Activated T-cell treated with anti-CD3 and anti-CD28 coated beads, Interleukin-2, amount 50 U/mL, for 72 hours (primary cell): ENCODE results near the gene STK11. TPM values are rescaled to one million over a fixed set of nuclear protein-coding genes. Genes with fewer than 3 reads are reported as not detected.

Source experiments
- ATAC-seq, 2 donors: fragments of 150-1000 bp; cut with Tn5 transposase; replicated peaks in 1 of 2; 2 replicates each; pipeline ENCODE4 v1.10.0; 2021; ENCODE audit warnings: moderate library complexity in 2 of 2, mild to moderate bottlenecking in 1 of 2
- DNase-seq, 2 donors: peaks; one replicate each; pipeline ENCODE4 v3.0.0; 2021 to 2022; ENCODE audit warnings: mixed read lengths in 1 of 2
- H3K27ac Mint-ChIP-seq: one replicate; pipeline ENCODE4 v1.8.0; 2022; ENCODE audit warnings: mild to moderate bottlenecking, moderate library complexity, mixed read lengths
- H3K27me3 Mint-ChIP-seq: one replicate; pipeline ENCODE4 v1.8.0; 2022; ENCODE audit warnings: low read depth, mixed read lengths
- H3K36me3 Mint-ChIP-seq, 2 donors: one replicate each; pipeline ENCODE4 v1.8.0; 2022; ENCODE audit warnings: mixed read lengths in 2 of 2, mild to moderate bottlenecking in 1 of 2; ENCODE audit not compliant: insufficient read depth in 2 of 2
- H3K4me1 Mint-ChIP-seq: one replicate; pipeline ENCODE4 v1.8.0; 2022; ENCODE audit warnings: low read depth, mixed read lengths
- H3K4me3 Mint-ChIP-seq, 2 donors: one replicate each; pipeline ENCODE4 v1.8.0; 2022; ENCODE audit warnings: mild to moderate bottlenecking in 2 of 2, mixed read lengths in 2 of 2, moderate library complexity in 2 of 2
- H3K9me3 Mint-ChIP-seq, 2 donors: one replicate each; pipeline ENCODE4 v1.8.0; 2022; ENCODE audit warnings: mixed read lengths in 2 of 2
- total RNA-seq, 2 donors: library from RNA; stranded (reverse); gene quantifications; one replicate each; pipeline ENCODE4 v1.2.3, GENCODE V29; 2022

The STK11 gene
- total RNA-seq, 2 donors from 2014 or later = 81.5 to 86.3 TPM

- H3K36me3 Mint-ChIP-seq = peaks cover 18 to 30% of the 10 kb centered on the region in 2 donors
- peaks cover 77% of the 10 kb centered on the region for H3K4me1 Mint-ChIP-seq
- no peaks in the 10 kb centered on the region for H3K27me3 Mint-ChIP-seq
- no peaks in the 10 kb centered on the region for H3K9me3 Mint-ChIP-seq
- DNase-seq (peak; percentile 87 to 90), ATAC-seq (peak in 1 of 2 donors; percentile 39)
- H3K4me3 Mint-ChIP-seq = peak overlapping the region; percentile 83 to 98
- peak overlapping the region; percentile 98 for H3K27ac Mint-ChIP-seq
Observed at GRCh38 chr19:1269478-1270212, 64.1 kb downstream of the STK11 start.

- DNase-seq (no peak), ATAC-seq (no peak)
- Mint-ChIP-seq H3K27me3 (no peaks in the 10 kb centered on the region), H3K27ac (peak overlapping the region; percentile 98), H3K36me3 (peaks cover 18 to 30% of the 10 kb centered on the region in 2 donors), H3K9me3 (no peaks in the 10 kb centered on the region), H3K4me3 (peak overlapping the region; percentile 83 to 98), H3K4me1 (peaks cover 74% of the 10 kb centered on the region)
Observed at GRCh38 chr19:1270213-1270853, 64.8 kb downstream of the STK11 start.

- DNase-seq (no peak), ATAC-seq (no peak)
- H3K36me3 Mint-ChIP-seq = peaks cover 18 to 30% of the 10 kb centered on the region in 2 donors
- no peaks in the 10 kb centered on the region for H3K9me3 Mint-ChIP-seq
- peak overlapping the region; percentile 98 for H3K27ac Mint-ChIP-seq
- no peaks in the 10 kb centered on the region for H3K27me3 Mint-ChIP-seq
- peaks cover 68% of the 10 kb centered on the region for H3K4me1 Mint-ChIP-seq
- peak overlapping the region; percentile 83 to 98 for H3K4me3 Mint-ChIP-seq
Observed at GRCh38 chr19:1270854-1271527, 65.4 kb downstream of the STK11 start.

- Mint-ChIP-seq H3K27me3 (no peaks in the 10 kb centered on the region), H3K36me3 (peaks cover 18 to 34% of the 10 kb centered on the region in 2 donors), H3K4me1 (peaks cover 71% of the 10 kb centered on the region), H3K9me3 (no peaks in the 10 kb centered on the region), H3K4me3 (peak overlapping the region; percentile 83 to 98), H3K27ac (peak overlapping the region; percentile 98)
- DNase-seq (no peak), ATAC-seq (no peak)
Observed at GRCh38 chr19:1271528-1272422, 66.2 kb downstream of the STK11 start.

GRCh38 chr19:1272423-1273262, 67.1 kb downstream of the STK11 start:
- ATAC-seq (no peak), DNase-seq (no peak)
- peak overlapping the region; percentile 37 to 61 for H3K4me3 Mint-ChIP-seq
- H3K36me3 Mint-ChIP-seq = peaks cover 18 to 33% of the 10 kb centered on the region in 2 donors
- H3K9me3 Mint-ChIP-seq = no peaks in the 10 kb centered on the region
- H3K4me1 Mint-ChIP-seq = peaks cover 70% of the 10 kb centered on the region
- no peaks in the 10 kb centered on the region for H3K27me3 Mint-ChIP-seq
- peak overlapping the region; percentile 74 for H3K27ac Mint-ChIP-seq

- peak overlapping the region; percentile 74 for H3K27ac Mint-ChIP-seq
- DNase-seq (no peak), ATAC-seq (no peak)
- H3K4me3 Mint-ChIP-seq = peak overlapping the region; percentile 64 to 78
- no peaks in the 10 kb centered on the region for H3K9me3 Mint-ChIP-seq
- no peaks in the 10 kb centered on the region for H3K27me3 Mint-ChIP-seq
- H3K36me3 Mint-ChIP-seq = peaks cover 18 to 33% of the 10 kb centered on the region in 2 donors
- H3K4me1 Mint-ChIP-seq = peaks cover 68% of the 10 kb centered on the region
Observed at GRCh38 chr19:1273263-1274041, 67.9 kb downstream of the STK11 start.

GRCh38 chr19:1274081-1274851, 68.7 kb downstream of the STK11 start:
- no peak for ATAC-seq
- H3K4me1 Mint-ChIP-seq = peaks cover 63% of the 10 kb centered on the region

GRCh38 chr19:1274852-1275259, 69.3 kb downstream of the STK11 start:
- peak overlapping the region; percentile 78 to 88 for H3K4me3 Mint-ChIP-seq
- peaks cover 21 to 33% of the 10 kb centered on the region in 2 donors for H3K36me3 Mint-ChIP-seq
- H3K9me3 Mint-ChIP-seq = no peaks in the 10 kb centered on the region
- no peak for DNase-seq
- H3K27ac Mint-ChIP-seq = no peak overlapping the region
- H3K27me3 Mint-ChIP-seq = no peaks in the 10 kb centered on the region
- H3K4me1 Mint-ChIP-seq = peaks cover 69% of the 10 kb centered on the region
- ATAC-seq = no peak

More at GRCh38 chr19:1274081-1274851, 68.7 kb downstream of the STK11 start:
- no peaks in the 10 kb centered on the region for H3K27me3 Mint-ChIP-seq
- H3K36me3 Mint-ChIP-seq = peaks cover 18 to 33% of the 10 kb centered on the region in 2 donors
- H3K27ac Mint-ChIP-seq = peak overlapping the region; percentile 79
- no peaks in the 10 kb centered on the region for H3K9me3 Mint-ChIP-seq
- peak overlapping the region; percentile 78 to 88 for H3K4me3 Mint-ChIP-seq
- DNase-seq = no peak

- DNase-seq (peak; percentile 96), ATAC-seq (peak; percentile 86 to 87)
- H3K27ac Mint-ChIP-seq = peak within 1 kb of the TSS; percentile 87
- H3K9me3 Mint-ChIP-seq = no peaks in the 10 kb centered on the region
- no peaks in the 10 kb centered on the region for H3K27me3 Mint-ChIP-seq
- peaks cover 70% of the 10 kb centered on the region for H3K4me1 Mint-ChIP-seq
- peaks cover 17 to 30% of the 10 kb centered on the region in 2 donors for H3K36me3 Mint-ChIP-seq
- peak within 1 kb of the TSS; percentile 88 to 91 for H3K4me3 Mint-ChIP-seq
Observed at GRCh38 chr19:1275260-1275975, 69.8 kb downstream of the STK11 start, which contains the start of gene FAM174C. Gene FAM174C (plus strand): TSS chr19:1275530. CDS start chr19:1275550, 20 bp downstream.

- ATAC-seq (no peak), DNase-seq (no peak)
- Mint-ChIP-seq H3K9me3 (no peaks in the 10 kb centered on the region), H3K4me3 (peak overlapping the region; percentile 88 to 91), H3K27me3 (no peaks in the 10 kb centered on the region), H3K36me3 (peaks cover 15 to 23% of the 10 kb centered on the region in 2 donors), H3K4me1 (peaks cover 64% of the 10 kb centered on the region), H3K27ac (peak overlapping the region; percentile 87)
Observed at GRCh38 chr19:1275976-1276627, 70.5 kb downstream of the STK11 start.
